Endodermal cell (in vitro differentiated cells): ENCODE results near the gene BAZ2A. TPM values are rescaled to one million over a fixed set of nuclear protein-coding genes. Genes with fewer than 3 reads are reported as not detected.

ENCODE experiments used
- DNase-seq: peaks from one replicate; pipeline ENCODE4 v3.0.0-alpha.2; 2017
- H3K27ac ChIP-seq: 2 replicates; pipeline ENCODE4 v1.5.1; 2013; ENCODE audit warnings: mild to moderate bottlenecking, low read depth, low read length, moderate library complexity
- H3K27me3 ChIP-seq: 2 replicates; pipeline ENCODE4 v1.6.1; 2013; ENCODE audit warnings: mild to moderate bottlenecking, low read length, moderate library complexity; ENCODE audit not compliant: insufficient read depth, control insufficient read depth, poor library complexity, severe bottlenecking
- H3K36me3 ChIP-seq: 2 replicates; pipeline ENCODE4 v1.7.0; 2013; ENCODE audit warnings: mild to moderate bottlenecking, low read length, moderate library complexity; ENCODE audit not compliant: control insufficient read depth, insufficient read depth
- H3K4me1 ChIP-seq: one replicate; pipeline ENCODE4 v1.7.0; 2013; ENCODE audit warnings: low read length; ENCODE audit not compliant: control insufficient read depth, insufficient read depth
- H3K4me3 ChIP-seq: 2 replicates; pipeline ENCODE4 v1.5.1; 2013; ENCODE audit warnings: mild to moderate bottlenecking, low read length, moderate library complexity
- H3K9ac ChIP-seq: 2 replicates; pipeline ENCODE4 v1.6.1; 2013; ENCODE audit warnings: mild to moderate bottlenecking, low read length, moderate library complexity; ENCODE audit not compliant: poor library complexity, severe bottlenecking; ENCODE audit errors: extremely low read depth
- H3K9me3 ChIP-seq: 2 replicates; pipeline ENCODE4 v1.6.1; 2013; ENCODE audit warnings: mild to moderate bottlenecking, low read length, moderate library complexity; ENCODE audit not compliant: control insufficient read depth
- H3K27ac Mint-ChIP-seq: 2 replicates; pipeline ENCODE4 v1.8.0; 2020; ENCODE audit warnings: mixed read lengths
- H3K27me3 Mint-ChIP-seq: 2 replicates; pipeline ENCODE4 v1.8.0; 2021; ENCODE audit warnings: mild to moderate bottlenecking, mixed read lengths; ENCODE audit not compliant: insufficient read depth
- H3K36me3 Mint-ChIP-seq: 2 replicates; pipeline ENCODE4 v1.8.0; 2020; ENCODE audit warnings: low read depth, mixed read lengths
- H3K4me1 Mint-ChIP-seq: 2 replicates; pipeline ENCODE4 v1.8.0; 2020; ENCODE audit warnings: mixed read lengths
- H3K4me3 Mint-ChIP-seq: 2 replicates; pipeline ENCODE4 v1.8.0; 2020; ENCODE audit warnings: mild to moderate bottlenecking, moderate library complexity, mixed read lengths
- H3K9me3 Mint-ChIP-seq: 2 replicates; pipeline ENCODE4 v1.8.0; 2020; ENCODE audit warnings: mild to moderate bottlenecking, mixed read lengths
- CTCF ChIP-seq: fragments of 200-600 bp; sonication (generic); conservative IDR thresholded peaks from 2 replicates; pipeline ENCODE4 v1.5.0; 2021; ENCODE audit warnings: antibody characterized with exemption, mild to moderate bottlenecking
- WGBS, 2 experiments: methylation state at CpG; one replicate each; pipeline versions ENCODE4 v1.1.5 to v1.1.7; 2013; ENCODE audit warnings: missing lambda C conversion rate in 2 of 2, mixed read lengths in 1 of 2; ENCODE audit not compliant: insufficient coverage in 1 of 2, insufficient read length in 1 of 2; 5-methylcytosine and 5-hydroxymethylcytosine counted together
- total RNA-seq, 2 donors: library from RNA; stranded (reverse); fragmentation: NEBNext Ultra II Directional in 1 of 2; extraction: Animal tissue kit (Norgen Biotek cat#: 25700) in 1 of 2; gene quantifications; 2 replicates in 1 of 2; 3 replicates in 1 of 2; pipeline ENCODE4 v1.2.1, GENCODE V29; 2021

BAZ2A gene
- total RNA-seq, 2 donors from 2014 or later, result 125 to 137 TPM

GRCh38 chr12:56599797-56600196, 30.3 kb downstream of the BAZ2A start:
- H3K4me1 ChIP-seq, result no peaks in the 10 kb centered on the region
- no peaks in the 10 kb centered on the region for H3K27me3 Mint-ChIP-seq
- H3K4me1 Mint-ChIP-seq, result peaks cover 7% of the 10 kb centered on the region
- peaks cover 84% of the 10 kb centered on the region for H3K36me3 Mint-ChIP-seq
- peaks cover 96% of the 10 kb centered on the region for H3K36me3 ChIP-seq
- no peak for DNase-seq
- no peak overlapping the region for H3K4me3 Mint-ChIP-seq
- H3K27ac ChIP-seq, result no peak overlapping the region
- H3K4me3 ChIP-seq, result no peak overlapping the region
- no peak for TF ChIP-seq CTCF
- no peak overlapping the region for H3K9ac ChIP-seq
- H3K9me3 ChIP-seq, result no peaks in the 10 kb centered on the region
- H3K9me3 Mint-ChIP-seq, result no peaks in the 10 kb centered on the region
- no peak overlapping the region for H3K27ac Mint-ChIP-seq
- no peaks in the 10 kb centered on the region for H3K27me3 ChIP-seq
- 89 to 93% methylated on average over 3 to 10 of the region's 10 CpGs for WGBS, 2 experiments

GRCh38 chr12:56599041-56599440, 31.1 kb downstream of the BAZ2A start:
- H3K4me1 Mint-ChIP-seq, result peaks cover 13% of the 10 kb centered on the region
- H3K27ac Mint-ChIP-seq, result no peak overlapping the region
- H3K9me3 Mint-ChIP-seq, result no peaks in the 10 kb centered on the region
- WGBS, 2 experiments, result 95 to 98% methylated on average over 10 to 15 of the region's 15 CpGs
- DNase-seq, result no peak
- Histone ChIP-seq H3K4me1 (no peaks in the 10 kb centered on the region), H3K36me3 (peaks cover 93% of the 10 kb centered on the region), H3K9me3 (no peaks in the 10 kb centered on the region), H3K27ac (no peak overlapping the region), H3K4me3 (no peak overlapping the region), H3K27me3 (no peaks in the 10 kb centered on the region), H3K9ac (no peak overlapping the region)
- no peak overlapping the region for H3K4me3 Mint-ChIP-seq
- no peaks in the 10 kb centered on the region for H3K27me3 Mint-ChIP-seq
- peaks cover 76% of the 10 kb centered on the region for H3K36me3 Mint-ChIP-seq
- TF ChIP-seq CTCF, result no peak

- peak; percentile 86 for DNase-seq
- Histone ChIP-seq H3K27ac (no peak overlapping the region), H3K9ac (no peak overlapping the region), H3K36me3 (peaks cover 70% of the 10 kb centered on the region), H3K4me1 (no peaks in the 10 kb centered on the region), H3K27me3 (no peaks in the 10 kb centered on the region), H3K9me3 (no peaks in the 10 kb centered on the region), H3K4me3 (no peak overlapping the region)
- TF ChIP-seq CTCF, result no peak
- Mint-ChIP-seq H3K36me3 (peaks cover 63% of the 10 kb centered on the region), H3K27me3 (no peaks in the 10 kb centered on the region), H3K4me1 (peaks cover 15% of the 10 kb centered on the region), H3K9me3 (no peaks in the 10 kb centered on the region), H3K27ac (peak overlapping the region; percentile 64), H3K4me3 (no peak overlapping the region)
- 87% methylated on average over 3 of the region's 3 CpGs; no CpG with 5 or more reads in 1 of the 2 experiments for WGBS, 2 experiments
These were observed 33.3 kb downstream of the BAZ2A start for GRCh38 chr12:56596815-56597214.
